GM18907 (cell line): Measurements from ENCODE around the gene ITGA5.
"Not testable (repeated sequence)": the region's sequence is repeated elsewhere in the genome, so short reads cannot be mapped to it uniquely, and the experiment has no call there.

Source experiments
- ATAC-seq: cut with Tn5 transposase; IDR thresholded peaks from one replicate; pipeline ENCODE4 v1.9.1; 2021; ENCODE audit warnings: mild to moderate bottlenecking, moderate library complexity; ENCODE audit not compliant: unreplicated experiment

ITGA5 gene

GRCh38 chr12:54357506-54358190, 61.4 kb downstream of the ITGA5 start:
- ATAC-seq: no peak

- ATAC-seq: no peak
Measured at GRCh38 chr12:54356951-54357356, 62.1 kb downstream of the ITGA5 start.

GRCh38 chr12:54356228-54356627, 62.8 kb downstream of the ITGA5 start:
- ATAC-seq: no peak

DNA sequence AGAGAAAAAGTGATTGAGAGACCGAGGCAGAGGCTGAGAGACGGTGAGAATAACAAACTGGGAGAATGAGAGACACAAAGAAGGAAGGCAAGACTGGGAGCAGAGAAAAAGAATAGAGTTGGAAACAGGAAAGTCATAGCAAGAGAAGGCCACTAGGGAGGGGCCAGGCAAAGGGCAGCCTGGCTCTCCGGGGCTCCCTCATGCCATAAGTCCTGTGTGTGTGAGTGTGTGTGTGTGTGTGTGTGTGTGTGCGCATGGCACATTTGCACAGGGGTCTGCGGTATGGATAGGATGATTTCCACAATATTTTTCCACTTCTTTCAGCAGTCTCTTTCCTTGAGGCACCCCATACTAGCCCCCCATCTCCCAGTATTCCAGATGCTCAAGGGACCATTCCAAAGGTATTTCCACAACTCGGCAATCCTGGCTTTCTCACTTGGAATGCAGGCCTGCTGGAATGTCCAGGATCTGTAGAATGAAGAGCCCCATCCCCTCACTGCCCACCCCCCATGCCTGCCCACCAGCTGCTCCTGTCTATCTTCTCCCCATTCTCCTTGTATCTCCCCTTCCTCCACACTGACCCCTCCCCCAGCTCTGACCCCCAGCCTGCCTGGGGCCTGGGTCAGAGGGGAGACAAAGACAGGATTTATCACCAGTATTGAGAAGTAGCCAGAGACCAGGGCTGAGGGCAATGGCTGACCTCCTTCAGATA, 63.8 kb downstream of the ITGA5 start:
- ATAC-seq: no peak

- not testable (repeated sequence) for ATAC-seq
Measured at GRCh38 chr12:54354271-54354670, 64.8 kb downstream of the ITGA5 start.

GRCh38 chr12:54352891-54353874, 65.9 kb downstream of the ITGA5 start:
- no peak for ATAC-seq

DNA sequence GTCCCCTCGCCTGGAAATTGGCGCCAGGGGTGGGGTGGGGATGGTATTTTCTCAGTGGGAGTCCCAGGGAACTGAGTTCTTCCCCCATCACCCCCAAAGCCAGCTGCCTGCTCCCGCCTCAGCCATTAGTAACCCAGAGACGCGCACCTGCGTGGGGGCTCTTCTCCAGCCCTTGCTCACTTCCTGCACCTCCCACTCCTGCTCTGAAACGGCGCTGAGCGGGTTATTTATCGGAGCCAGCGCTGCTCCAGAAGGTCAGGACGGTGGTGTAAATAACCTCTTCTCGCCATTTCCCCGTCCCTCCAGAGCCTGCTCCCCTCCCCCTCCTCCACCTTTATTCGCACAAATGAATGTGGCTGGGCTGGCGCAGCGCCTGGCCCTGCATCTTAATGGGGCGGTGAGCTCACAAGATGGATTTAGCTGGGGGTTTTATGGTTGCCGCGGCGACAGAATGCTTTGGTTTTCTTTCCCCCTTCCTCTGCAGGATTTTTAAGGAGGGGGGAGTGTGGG, 67.0 kb downstream of the ITGA5 start:
- ATAC-seq: no peak

GRCh38 chr12:54351341-54351740, 67.7 kb downstream of the ITGA5 start:
- ATAC-seq: no peak

- ATAC-seq: no peak
Measured at GRCh38 chr12:54350743-54351142, 68.3 kb downstream of the ITGA5 start.

DNA sequence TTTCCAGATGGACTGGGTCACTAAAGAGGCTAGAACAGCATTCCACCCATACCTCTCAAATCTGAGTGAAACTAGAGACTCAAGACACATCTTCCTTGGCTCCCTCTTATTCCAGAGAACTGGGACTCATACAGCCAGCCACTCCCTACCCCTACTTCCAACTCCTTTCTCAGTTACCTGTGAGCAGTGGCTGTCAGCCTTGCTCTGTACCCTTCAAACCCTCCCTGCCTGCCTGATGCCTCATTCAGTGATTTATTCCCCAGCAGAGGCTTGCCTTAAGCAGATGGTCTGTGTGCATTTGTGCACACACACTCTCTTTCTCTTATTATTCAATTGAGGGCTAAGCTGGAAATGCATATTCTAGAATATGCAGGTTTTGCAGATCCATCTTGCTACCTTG, 69.4 kb downstream of the ITGA5 start:
- no peak for ATAC-seq

DNA sequence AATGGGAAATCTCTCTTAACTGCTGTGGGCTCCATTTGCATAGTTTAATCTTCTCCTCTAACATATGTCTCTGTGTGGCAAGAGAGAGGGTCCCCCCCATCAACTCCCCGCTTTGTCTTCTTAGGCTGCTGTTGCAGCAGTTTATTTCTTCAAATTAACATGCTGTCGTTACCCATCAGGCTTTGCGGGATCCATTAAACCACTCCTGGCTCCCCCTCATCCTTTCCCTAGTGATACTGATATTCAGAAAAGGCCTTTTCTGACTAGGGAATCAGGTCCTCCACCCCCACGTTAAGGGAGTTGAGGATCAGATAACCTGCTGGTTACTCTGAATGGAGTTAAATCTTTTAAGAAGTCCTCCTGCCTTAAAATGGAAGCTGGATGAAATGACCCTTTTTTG, 70.0 kb downstream of the ITGA5 start:
- ATAC-seq: no peak
